Kidney (tissue), 14 donors: ENCODE measurements around the gene CRADD. TPM values are rescaled to one million over a fixed set of nuclear protein-coding genes. Genes with fewer than 3 reads are reported as not detected.

Experiments
- DNase-seq, 5 donors: peaks; one replicate each; pipeline ENCODE4 v3.0.0-alpha.2; 2013 to 2020
- FAIRE-seq: peaks from 2 replicates; lab custom pipeline; 2012; peaks lifted over from hg19 to GRCh38; lab: Jason Lieb, UNC
- H3K27ac ChIP-seq, 2 donors: one replicate each; pipeline ENCODE4 v1.7.0; 2013; ENCODE audit warnings: low read depth in 2 of 2, low read length in 2 of 2, inconsistent platforms in 1 of 2
- H3K27me3 ChIP-seq: one replicate; pipeline ENCODE4 v1.7.1; 2013; ENCODE audit warnings: low read length, inconsistent platforms; ENCODE audit not compliant: control insufficient read depth, insufficient read depth
- H3K36me3 ChIP-seq, 3 donors: one replicate each; pipeline versions ENCODE4 v1.7.0 to v1.7.1; 2013; ENCODE audit warnings: low read length in 3 of 3, control low read depth in 1 of 3, inconsistent platforms in 1 of 3; ENCODE audit not compliant: insufficient read depth in 3 of 3, control insufficient read depth in 2 of 3
- H3K4me1 ChIP-seq, 3 donors: one replicate each; pipeline versions ENCODE4 v1.7.0 to v1.7.1; 2013; ENCODE audit warnings: low read length in 3 of 3, inconsistent platforms in 1 of 3, low read depth in 1 of 3; ENCODE audit not compliant: control insufficient read depth in 2 of 3, insufficient read depth in 2 of 3
- H3K4me3 ChIP-seq, 3 donors: one replicate each; pipeline versions ENCODE4 v1.7.0 to v1.8.1; 2013; ENCODE audit warnings: low read length in 3 of 3, control low read depth in 1 of 3, inconsistent platforms in 1 of 3
- H3K9ac ChIP-seq, 3 donors: one replicate each; pipeline versions ENCODE4 v1.7.0 to v1.7.1; 2013; ENCODE audit warnings: low read length in 3 of 3, control low read depth in 1 of 3, inconsistent platforms in 1 of 3
- H3K9me3 ChIP-seq, 3 donors: one replicate each; pipeline versions ENCODE4 v1.7.0 to v1.7.1; 2013; ENCODE audit warnings: low read length in 3 of 3, control low read depth in 1 of 3, inconsistent platforms in 1 of 3; ENCODE audit not compliant: control insufficient read depth in 2 of 3, insufficient read depth in 1 of 3
- CTCF ChIP-seq: IDR thresholded peaks from 3 replicates; pipeline ENCODE4 v1.5.1; 2012; ENCODE audit warnings: mild to moderate bottlenecking, moderate library complexity, borderline replicate concordance; ENCODE audit not compliant: insufficient read depth; ENCODE audit errors: extremely low read depth
- intact Hi-C: fragments of 100-400 bp; cut with DNase I; formaldehyde crosslinking; loops from one replicate; pipeline ENCODE4 v1.11.1; 2022
- polyA plus RNA-seq: library from polyadenylated mRNA; stranded (reverse); fragments of 350-450 nt; fragmentation: Illumina TruSeq; extraction: RNeasy Lipid Tissue Mini Kit (QIAGEN cat#74804); gene quantifications from one replicate; pipeline ENCODE4 v1.2.3, GENCODE V29; 2014; ENCODE audit warnings: low read depth, low replicate concordance; ENCODE audit not compliant: insufficient read depth
- total RNA-seq: library from RNA; stranded (reverse); fragmentation: NEBNext Ultra II Directional; extraction: Animal tissue kit (Norgen Biotek cat#: 25700); gene quantifications from one replicate; pipeline ENCODE4 v1.2.1, GENCODE V29; 2021
- donor health status: control.
- donor health status: control.
- donor health status: control.
- donor health status: control.
- donor health status: control.
- donor health status: DM: yes; HTN: yes; CAD: no.
- donor health status: Normal renal cell carcinoma (clear cell type).

CRADD gene
- total and polyA plus RNA-seq, 2 donors from 2014 or later, result 19.1 to 28.8 TPM

- Histone ChIP-seq H3K36me3 (no peaks in the 10 kb centered on the region), H3K9ac (no peak overlapping the region), H3K27me3 (no peaks in the 10 kb centered on the region), H3K4me3 (no peak overlapping the region), H3K4me1 (peaks cover 0 to 4% (median 0%) of the 10 kb centered on the region in 3 donors), H3K27ac (no peak overlapping the region), H3K9me3 (no peaks in the 10 kb centered on the region)
- FAIRE-seq, result no peak
- intact Hi-C loops, result no loop called here
- no peak for TF ChIP-seq CTCF
- DNase-seq, result no peak
These were observed 52.8 kb downstream of the CRADD start for GRCh38 chr12:93729934-93730333.

GRCh38 chr12:93733358-93733757, 56.2 kb downstream of the CRADD start:
- DNase-seq, result no peak
- Histone ChIP-seq H3K9me3 (no peaks in the 10 kb centered on the region), H3K27ac (no peak overlapping the region), H3K4me1 (peaks cover 0 to 16% (median 4%) of the 10 kb centered on the region in 3 donors), H3K4me3 (no peak overlapping the region), H3K27me3 (no peaks in the 10 kb centered on the region), H3K36me3 (no peaks in the 10 kb centered on the region), H3K9ac (no peak overlapping the region)
- intact Hi-C loops, result no loop called here
- no peak for TF ChIP-seq CTCF
- FAIRE-seq, result no peak

GRCh38 chr12:93733928-93734327, 56.8 kb downstream of the CRADD start:
- Histone ChIP-seq H3K36me3 (no peaks in the 10 kb centered on the region), H3K4me3 (no peak overlapping the region), H3K9me3 (no peaks in the 10 kb centered on the region), H3K9ac (no peak overlapping the region), H3K4me1 (peaks cover 0 to 16% (median 4%) of the 10 kb centered on the region in 3 donors), H3K27me3 (no peaks in the 10 kb centered on the region), H3K27ac (no peak overlapping the region)
- DNase-seq, result no peak
- intact Hi-C loops, result no loop called here
- TF ChIP-seq CTCF, result no peak
- FAIRE-seq, result no peak

- Histone ChIP-seq H3K4me1 (peaks cover 0 to 16% (median 4%) of the 10 kb centered on the region in 3 donors), H3K9me3 (no peaks in the 10 kb centered on the region), H3K36me3 (no peaks in the 10 kb centered on the region), H3K4me3 (no peak overlapping the region), H3K27me3 (no peaks in the 10 kb centered on the region), H3K9ac (no peak overlapping the region), H3K27ac (no peak overlapping the region)
- FAIRE-seq (no peak), DNase-seq (no peak)
- TF ChIP-seq CTCF, result no peak
- intact Hi-C loops, result no loop called here
These were observed 57.6 kb downstream of the CRADD start for GRCh38 chr12:93734784-93735183.
